HEK293 (cell line): Measurements from ENCODE around the gene IRS2.

ENCODE experiments used
- CTCF ChIA-PET: fragments of 350-600 bp; formaldehyde crosslinking; extraction: SDS; loops from one replicate; lab custom pipeline; 2021; ENCODE audit warnings: antibody characterized with exemption; lab: Yijun Ruan, JAX
- POLR2A ChIA-PET: fragments of 300-600 bp; formaldehyde crosslinking; extraction: SDS; loops from one replicate; lab custom pipeline; 2020; ENCODE audit warnings: antibody characterized with exemption, inconsistent platforms; lab: Yijun Ruan, JAX
- H3K27ac ChIP-seq: fragments of 200-500 bp; sonication (Bioruptor generic); 2 replicates; pipeline ENCODE4 v1.5.1; 2014; ENCODE audit warnings: low read depth, low read length, control low read depth, inconsistent platforms; ENCODE audit errors: extremely low read depth
- H3K36me3 ChIP-seq, 2 experiments: fragments of 200-500 bp in 1 of 2; sonication (Bioruptor generic) in 1 of 2; 1 replicate in 1 of 2; 2 replicates in 1 of 2; pipeline ENCODE4 v1.5.1; 2014 to 2017; ENCODE audit warnings: inconsistent platforms in 2 of 2, low read length in 2 of 2; ENCODE audit not compliant: control insufficient read depth in 2 of 2, insufficient read depth in 1 of 2
- H3K4me1 ChIP-seq: fragments of 200-500 bp; sonication (Bioruptor generic); 2 replicates; pipeline ENCODE4 v1.5.1; 2014; ENCODE audit warnings: mild to moderate bottlenecking, low read length, inconsistent platforms; ENCODE audit not compliant: control insufficient read depth, insufficient read depth
- H3K4me3 ChIP-seq: 2 replicates; pipeline ENCODE4 v1.5.1; 2011; ENCODE audit warnings: low read depth, mild to moderate bottlenecking, control low read depth, low read length, moderate library complexity
- H3K9me3 ChIP-seq: fragments of 200-500 bp; sonication (Bioruptor generic); 2 replicates; pipeline ENCODE4 v1.5.1; 2014; ENCODE audit warnings: low read depth, low read length, inconsistent platforms; ENCODE audit not compliant: control insufficient read depth, insufficient read depth
- ATF2 ChIP-seq: fragments of 450-650 bp; formaldehyde crosslinking; IDR thresholded peaks from 2 replicates; pipeline ENCODE4 v1.5.1; 2016; ENCODE audit warnings: missing biosample characterization, missing genetic modification characterization, low read depth
- FEZF1 ChIP-seq: fragments of 450-650 bp; formaldehyde crosslinking; IDR thresholded peaks from 2 replicates; pipeline ENCODE4 v1.5.1; 2016; ENCODE audit warnings: missing biosample characterization, missing genetic modification characterization
- GLIS2 ChIP-seq: fragments of 450-650 bp; formaldehyde crosslinking; IDR thresholded peaks from 2 replicates; pipeline ENCODE4 v1.5.1; 2016; ENCODE audit warnings: missing biosample characterization, missing genetic modification characterization
- SCRT2 ChIP-seq: fragments of 450-650 bp; formaldehyde crosslinking; IDR thresholded peaks from 2 replicates; pipeline ENCODE4 v1.5.1; 2016; ENCODE audit warnings: missing biosample characterization, missing genetic modification characterization
- YY2 ChIP-seq: fragments of 450-650 bp; formaldehyde crosslinking; IDR thresholded peaks from 2 replicates; pipeline ENCODE4 v1.5.1; 2016; ENCODE audit warnings: missing biosample characterization, missing genetic modification characterization
- ZBTB17 ChIP-seq: fragments of 450-650 bp; formaldehyde crosslinking; IDR thresholded peaks from 2 replicates; pipeline ENCODE4 v1.5.1; 2016; ENCODE audit warnings: missing biosample characterization, missing genetic modification characterization
- ZBTB21 ChIP-seq: fragments of 450-650 bp; formaldehyde crosslinking; IDR thresholded peaks from 2 replicates; pipeline ENCODE4 v1.5.1; 2017; ENCODE audit warnings: missing biosample characterization, missing genetic modification characterization
- ZFP37 ChIP-seq: fragments of 450-650 bp; formaldehyde crosslinking; IDR thresholded peaks from 2 replicates; pipeline ENCODE4 v1.5.1; 2016; ENCODE audit warnings: missing biosample characterization, missing genetic modification characterization
- ZNF175 ChIP-seq: fragments of 450-650 bp; formaldehyde crosslinking; IDR thresholded peaks from 2 replicates; pipeline ENCODE4 v1.5.1; 2016; ENCODE audit warnings: missing biosample characterization, missing genetic modification characterization
- ZNF23 ChIP-seq: fragments of 450-650 bp; formaldehyde crosslinking; IDR thresholded peaks from 2 replicates; pipeline ENCODE4 v1.5.1; 2016; ENCODE audit warnings: missing biosample characterization, missing genetic modification characterization, borderline replicate concordance
- ZNF324 ChIP-seq: fragments of 450-650 bp; formaldehyde crosslinking; IDR thresholded peaks from 2 replicates; pipeline ENCODE4 v1.5.1; 2016; ENCODE audit warnings: missing biosample characterization, missing genetic modification characterization
- ZNF600 ChIP-seq: fragments of 450-650 bp; formaldehyde crosslinking; IDR thresholded peaks from 2 replicates; pipeline ENCODE4 v1.5.1; 2016; ENCODE audit warnings: missing biosample characterization, missing genetic modification characterization
- ZNF701 ChIP-seq: fragments of 450-650 bp; formaldehyde crosslinking; IDR thresholded peaks from 2 replicates; pipeline ENCODE4 v1.5.1; 2016; ENCODE audit warnings: missing biosample characterization, missing genetic modification characterization
- ZNF791 ChIP-seq: fragments of 450-650 bp; formaldehyde crosslinking; IDR thresholded peaks from 2 replicates; pipeline ENCODE4 v1.5.1; 2016; ENCODE audit warnings: missing biosample characterization, missing genetic modification characterization
- TF ChIP-seq, protein P1 (sequence below): fragments of 450-650 bp; formaldehyde crosslinking; IDR thresholded peaks from 2 replicates; pipeline ENCODE4 v1.5.1; 2016; ENCODE audit warnings: missing biosample characterization, missing genetic modification characterization
- TF ChIP-seq, protein P2 (sequence below): fragments of 450-650 bp; formaldehyde crosslinking; IDR thresholded peaks from 2 replicates; pipeline ENCODE4 v1.5.1; 2016; ENCODE audit warnings: missing biosample characterization, missing genetic modification characterization, borderline replicate concordance

The IRS2 gene

DNA sequence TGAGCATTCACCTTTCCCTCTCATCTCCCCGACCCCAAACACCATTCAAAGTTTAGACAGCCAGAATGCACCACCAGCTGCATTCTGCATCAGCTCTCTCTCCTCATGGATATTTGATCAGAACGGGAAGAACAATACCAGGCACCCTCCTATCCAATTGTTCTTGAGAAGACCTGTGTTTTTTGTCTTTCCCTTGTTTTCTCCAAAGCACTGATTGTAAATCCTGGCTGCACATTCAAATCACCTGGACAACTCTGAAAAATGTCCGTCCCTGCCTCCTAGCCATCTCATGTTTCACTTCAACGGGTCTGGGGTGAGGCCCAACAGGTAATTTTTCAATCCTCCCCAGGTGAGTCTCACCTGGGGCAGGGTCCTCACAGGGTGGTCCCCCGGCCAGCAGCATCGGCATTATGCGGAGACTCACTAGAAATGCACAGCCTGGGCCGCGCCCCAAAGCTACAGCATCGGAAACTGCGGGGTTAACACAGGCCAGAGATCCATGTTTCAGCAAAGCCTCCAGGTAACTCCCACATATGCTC lies 5.5 kb downstream of the IRS2 start:
- Histone ChIP-seq H3K36me3 (peaks cover 0 to 51% of the 10 kb centered on the region in 2 experiments; a peak in 1 of 3 replicates), H3K27ac (no peak overlapping the region), H3K4me1 (peaks cover 26% of the 10 kb centered on the region), H3K9me3 (no peaks in the 10 kb centered on the region), H3K4me3 (peak overlapping the region; percentile 66)
- TF ChIP-seq ZBTB21 (tag by site-specific recombination) (no peak), SCRT2 (tag by site-specific recombination) (peak; percentile 62)
- TF ChIP-seq, protein P1, sequence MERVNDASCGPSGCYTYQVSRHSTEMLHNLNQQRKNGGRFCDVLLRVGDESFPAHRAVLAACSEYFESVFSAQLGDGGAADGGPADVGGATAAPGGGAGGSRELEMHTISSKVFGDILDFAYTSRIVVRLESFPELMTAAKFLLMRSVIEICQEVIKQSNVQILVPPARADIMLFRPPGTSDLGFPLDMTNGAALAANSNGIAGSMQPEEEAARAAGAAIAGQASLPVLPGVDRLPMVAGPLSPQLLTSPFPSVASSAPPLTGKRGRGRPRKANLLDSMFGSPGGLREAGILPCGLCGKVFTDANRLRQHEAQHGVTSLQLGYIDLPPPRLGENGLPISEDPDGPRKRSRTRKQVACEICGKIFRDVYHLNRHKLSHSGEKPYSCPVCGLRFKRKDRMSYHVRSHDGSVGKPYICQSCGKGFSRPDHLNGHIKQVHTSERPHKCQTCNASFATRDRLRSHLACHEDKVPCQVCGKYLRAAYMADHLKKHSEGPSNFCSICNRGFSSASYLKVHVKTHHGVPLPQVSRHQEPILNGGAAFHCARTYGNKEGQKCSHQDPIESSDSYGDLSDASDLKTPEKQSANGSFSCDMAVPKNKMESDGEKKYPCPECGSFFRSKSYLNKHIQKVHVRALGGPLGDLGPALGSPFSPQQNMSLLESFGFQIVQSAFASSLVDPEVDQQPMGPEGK = no peak
- TF ChIP-seq, protein P2, sequence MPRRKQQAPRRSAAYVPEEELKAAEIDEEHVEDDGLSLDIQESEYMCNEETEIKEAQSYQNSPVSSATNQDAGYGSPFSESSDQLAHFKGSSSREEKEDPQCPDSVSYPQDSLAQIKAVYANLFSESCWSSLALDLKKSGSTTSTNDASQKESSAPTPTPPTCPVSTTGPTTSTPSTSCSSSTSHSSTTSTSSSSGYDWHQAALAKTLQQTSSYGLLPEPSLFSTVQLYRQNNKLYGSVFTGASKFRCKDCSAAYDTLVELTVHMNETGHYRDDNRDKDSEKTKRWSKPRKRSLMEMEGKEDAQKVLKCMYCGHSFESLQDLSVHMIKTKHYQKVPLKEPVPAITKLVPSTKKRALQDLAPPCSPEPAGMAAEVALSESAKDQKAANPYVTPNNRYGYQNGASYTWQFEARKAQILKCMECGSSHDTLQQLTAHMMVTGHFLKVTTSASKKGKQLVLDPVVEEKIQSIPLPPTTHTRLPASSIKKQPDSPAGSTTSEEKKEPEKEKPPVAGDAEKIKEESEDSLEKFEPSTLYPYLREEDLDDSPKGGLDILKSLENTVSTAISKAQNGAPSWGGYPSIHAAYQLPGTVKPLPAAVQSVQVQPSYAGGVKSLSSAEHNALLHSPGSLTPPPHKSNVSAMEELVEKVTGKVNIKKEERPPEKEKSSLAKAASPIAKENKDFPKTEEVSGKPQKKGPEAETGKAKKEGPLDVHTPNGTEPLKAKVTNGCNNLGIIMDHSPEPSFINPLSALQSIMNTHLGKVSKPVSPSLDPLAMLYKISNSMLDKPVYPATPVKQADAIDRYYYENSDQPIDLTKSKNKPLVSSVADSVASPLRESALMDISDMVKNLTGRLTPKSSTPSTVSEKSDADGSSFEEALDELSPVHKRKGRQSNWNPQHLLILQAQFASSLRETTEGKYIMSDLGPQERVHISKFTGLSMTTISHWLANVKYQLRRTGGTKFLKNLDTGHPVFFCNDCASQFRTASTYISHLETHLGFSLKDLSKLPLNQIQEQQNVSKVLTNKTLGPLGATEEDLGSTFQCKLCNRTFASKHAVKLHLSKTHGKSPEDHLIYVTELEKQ (tag by site-specific recombination) = no peak
- CTCF ChIA-PET = interaction anchor here (0.7 to 0.8 kb wide), 2 partner anchors 23 to 332 kb away, joined by 3 to 4 read pairs; no protein-coding TSS in a partner anchor
- POLR2A ChIA-PET = no interaction called here

DNA sequence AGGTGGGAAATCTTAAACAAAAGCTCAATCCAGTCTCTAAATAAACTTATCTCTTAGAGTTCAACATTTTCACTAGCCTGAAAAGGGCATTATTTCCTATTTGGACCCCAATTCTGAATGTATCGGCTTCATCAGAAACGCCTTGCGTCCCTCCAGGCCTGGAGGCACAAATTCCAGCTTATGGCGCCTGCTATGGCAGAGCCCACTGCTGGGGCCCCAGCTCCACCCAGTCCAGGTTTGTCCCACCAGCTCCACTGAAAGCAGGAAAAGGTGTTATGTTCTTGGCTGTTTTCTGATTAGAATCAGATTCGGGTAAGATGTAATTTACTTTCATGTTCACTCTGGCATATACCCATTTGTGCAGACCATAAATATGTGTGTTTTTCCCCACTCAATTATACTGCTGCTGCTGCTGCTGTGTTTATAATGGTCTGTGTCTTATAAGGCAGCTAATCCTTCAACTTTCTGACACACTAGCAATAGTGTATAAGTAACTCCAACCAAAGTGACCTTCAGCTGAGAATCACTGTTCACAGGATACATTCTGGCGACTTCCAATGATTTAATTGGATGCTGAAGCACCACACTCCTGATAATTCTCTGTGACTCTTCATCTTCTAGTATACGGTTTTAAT lies 6.4 kb downstream of the IRS2 start:
- Histone ChIP-seq H3K4me3 (peak overlapping the region; percentile 66), H3K4me1 (peaks cover 26% of the 10 kb centered on the region), H3K27ac (no peak overlapping the region; the same call in 1 of the 2 replicates), H3K36me3 (peaks cover 0 to 51% of the 10 kb centered on the region in 2 experiments; a peak in 2 of 3 replicates), H3K9me3 (no peaks in the 10 kb centered on the region)
- no peak for TF ChIP-seq ZNF175 (tag by site-specific recombination)
- TF ChIP-seq ZFP37 (tag by site-specific recombination) = no peak
- TF ChIP-seq YY2 (tag by site-specific recombination) = no peak
- no peak for TF ChIP-seq FEZF1 (tag by site-specific recombination)
- no peak for TF ChIP-seq ZNF23 (tag by site-specific recombination)
- TF ChIP-seq ZNF701 (tag by site-specific recombination) = no peak
- TF ChIP-seq GLIS2 (tag by site-specific recombination) = no peak
- no peak for TF ChIP-seq ZNF791 (tag by site-specific recombination)
- no peak for TF ChIP-seq ZBTB21 (tag by site-specific recombination)
- no peak for TF ChIP-seq ZNF324 (tag by site-specific recombination)
- CTCF ChIA-PET = interaction anchor here (0.6 to 1.0 kb wide), 4 partner anchors 118 to 818 kb away, joined by 3 to 5 read pairs (median 4); no protein-coding TSS in a partner anchor
- POLR2A ChIA-PET = no interaction called here

DNA sequence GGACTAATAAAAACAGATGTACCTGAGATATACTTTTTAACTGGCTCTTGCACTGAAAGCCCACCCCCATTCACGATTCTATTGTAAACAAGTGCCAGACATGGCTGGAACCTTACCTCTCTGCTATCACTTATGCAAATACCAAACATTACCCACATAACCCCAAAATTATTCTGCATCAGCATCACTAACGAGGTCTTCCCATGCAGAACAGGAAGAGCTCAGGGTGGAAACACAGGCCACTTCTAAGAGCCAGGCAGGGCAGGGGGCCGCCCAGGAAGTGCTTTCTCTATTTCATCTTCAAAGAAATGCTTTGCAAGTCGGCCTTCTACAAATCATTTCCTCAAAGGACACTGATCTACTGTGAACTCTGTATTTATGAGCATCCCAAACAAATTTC lies 7.3 kb downstream of the IRS2 start:
- 0 out of 2 replicates have a peak overlapping the region, but pooled peaks have one; percentile 24 for H3K27ac ChIP-seq
- CTCF ChIA-PET = interaction anchor here (0.6 to 1.0 kb wide), 2 partner anchors 456 to 817 kb away, joined by 5 read pairs; no protein-coding TSS in a partner anchor
- TF ChIP-seq ATF2 (tag by site-specific recombination) (no peak), ZBTB17 (tag by site-specific recombination) (peak; percentile 23; the same call in 1 of the 2 replicates), ZNF600 (tag by site-specific recombination) (0 out of 2 replicates have a peak, but pooled peaks have one; percentile 21)
- TF ChIP-seq, all 188 proteins: peak for 2
- peak overlapping the region; percentile 66 for H3K4me3 ChIP-seq
- peaks cover 26% of the 10 kb centered on the region for H3K4me1 ChIP-seq
- no peaks in the 10 kb centered on the region for H3K9me3 ChIP-seq
- POLR2A ChIA-PET = no interaction called here
- peaks cover 0 to 48% of the 10 kb centered on the region in 2 experiments; a peak in 2 of 3 replicates for H3K36me3 ChIP-seq
